Activated CD4-positive, CD25-positive, alpha-beta regulatory T cell treated with anti-CD3 and anti-CD28 coated beads, Interleukin-2, amount 50 U/mL, for 16 hours (primary cell): ENCODE results near the gene FGF4.

Experiments used
- DNase-seq: peaks from one replicate; pipeline ENCODE4 v3.0.0-alpha.2; 2020; ENCODE audit warnings: low read depth, low spot score

FGF4 gene

DNA sequence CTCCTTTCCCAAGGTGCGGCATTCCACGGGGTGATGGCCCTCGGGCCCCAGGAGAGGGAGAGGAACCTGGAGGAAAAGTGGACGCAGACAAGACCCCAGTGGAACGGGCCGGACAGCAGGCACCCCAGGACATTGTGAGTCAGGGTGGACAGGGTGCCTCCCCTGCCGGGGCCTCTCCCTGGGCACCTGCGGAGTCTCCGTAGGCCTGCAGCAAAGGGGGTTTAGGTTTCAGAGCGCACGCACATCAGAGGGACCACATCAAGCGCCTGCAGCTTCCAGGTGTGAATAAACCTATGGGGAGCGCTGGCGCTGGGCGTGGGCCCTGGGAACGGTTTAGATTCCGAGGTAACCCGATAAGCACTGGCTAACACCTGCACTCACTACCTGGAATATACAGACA lies 48.7 kb downstream of the FGF4 start:
- no peak for DNase-seq

DNA sequence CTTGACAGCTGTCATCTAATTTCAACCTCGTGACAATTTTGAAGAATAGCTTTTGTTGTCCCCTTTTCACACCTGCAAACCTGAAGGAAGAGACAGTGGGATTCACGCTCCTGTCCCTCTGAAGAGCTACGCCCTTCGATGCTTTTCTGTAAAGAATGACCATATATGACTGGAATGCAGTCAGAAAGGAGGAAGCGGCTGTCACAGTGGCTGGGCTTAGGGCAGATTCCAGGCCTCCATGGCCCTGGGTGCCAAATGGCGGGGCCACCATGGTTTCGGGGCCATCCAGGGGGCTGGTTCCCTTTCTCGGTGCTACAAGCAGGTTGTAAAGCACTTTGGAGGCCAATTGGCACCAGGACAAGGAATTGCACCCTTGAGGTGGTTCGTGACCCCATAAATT lies 49.1 kb downstream of the FGF4 start:
- DNase-seq: no peak

DNA sequence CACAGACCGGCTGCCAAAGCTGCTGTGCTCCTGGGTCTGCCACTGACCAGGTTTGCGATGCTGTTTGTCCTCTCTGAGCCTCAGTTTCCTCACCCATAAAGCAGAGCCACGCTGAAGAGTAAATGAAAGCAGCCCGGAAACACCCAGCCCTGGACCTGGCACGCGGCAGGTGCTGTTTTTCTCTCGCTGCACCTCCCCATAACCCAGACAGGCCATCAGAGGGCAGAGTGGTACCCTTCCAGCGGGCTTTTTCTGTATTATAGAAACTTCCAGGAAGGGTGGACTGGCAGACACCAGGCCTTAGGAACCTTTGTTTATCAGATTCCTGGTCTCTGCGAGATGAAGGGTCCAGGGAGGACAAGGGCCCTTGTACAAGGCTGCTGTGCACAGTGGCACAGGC lies 53.4 kb downstream of the FGF4 start:
- no peak for DNase-seq

DNA sequence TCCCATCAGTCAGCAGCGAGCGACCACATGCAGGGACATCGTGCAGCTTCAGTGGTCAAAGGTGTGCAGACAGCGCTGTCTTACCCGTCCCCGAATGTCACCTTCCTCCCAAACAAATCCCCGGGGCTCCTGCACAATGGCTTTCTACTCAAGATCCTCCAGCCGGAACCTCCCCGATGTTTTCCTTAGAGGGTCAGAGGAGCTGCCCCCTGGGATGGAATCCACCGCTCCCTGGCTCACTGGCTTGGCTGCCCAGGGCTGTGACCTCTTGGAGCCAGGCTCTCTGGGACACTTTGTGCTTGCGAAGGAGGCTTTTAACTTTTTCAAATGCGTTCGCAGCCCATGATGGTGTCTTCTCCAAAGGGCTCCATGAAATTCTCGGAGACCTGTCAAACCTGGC lies 54.0 kb downstream of the FGF4 start:
- no peak for DNase-seq
